OCI-LY7 (cell line): ENCODE measurements around the gene C1orf105. TPM values are rescaled to one million over a fixed set of nuclear protein-coding genes. Genes with fewer than 3 reads are reported as not detected.

Source experiments
- BruUV-seq: library from RNA; stranded (reverse); fragments of 400-500 nt; replicated peaks from 2 replicates; lab custom pipeline; 2021; lab: Mats Ljungman, UMichigan
- CTCF ChIA-PET: fragments of 300-600 bp; sonication (Branson Sonifier 250); formaldehyde crosslinking; loops from one replicate; lab custom pipeline; 2022; ENCODE audit warnings: antibody characterized with exemption; ENCODE audit not compliant: unreplicated experiment; lab: Charles Lee
- POLR2A ChIA-PET: fragments of 300-600 bp; sonication (Branson Sonifier 250); formaldehyde crosslinking; loops from one replicate; lab custom pipeline; 2022; ENCODE audit warnings: antibody characterized with exemption; lab: Charles Lee
- DNase-seq: peaks from one replicate; pipeline ENCODE4 v3.0.0-alpha.2; 2015; ENCODE audit warnings: low spot score
- H2AFZ ChIP-seq: fragments of 200-600 bp; sonication (generic), shearing (Covaris generic); 2 replicates; pipeline ENCODE4 v1.6.1; 2014; ENCODE audit warnings: mild to moderate bottlenecking, antibody characterized with exemption, low read length, moderate library complexity
- H3K27ac ChIP-seq: fragments of 200-600 bp; sonication (generic); 2 replicates; pipeline ENCODE4 v1.5.1; 2014; ENCODE audit warnings: mixed run types, low read depth, mild to moderate bottlenecking, moderate library complexity, low read length, inconsistent platforms; ENCODE audit not compliant: poor library complexity, severe bottlenecking
- H3K36me3 ChIP-seq: fragments of 200-600 bp; sonication (generic); 2 replicates; pipeline ENCODE4 v1.6.1; 2014; ENCODE audit warnings: mild to moderate bottlenecking, antibody characterized with exemption, low read length, moderate library complexity, mixed read lengths; ENCODE audit not compliant: insufficient read depth
- H3K4me1 ChIP-seq: fragments of 200-600 bp; sonication (generic); 2 replicates; pipeline ENCODE4 v1.5.1; 2014; ENCODE audit warnings: mild to moderate bottlenecking, low read length; ENCODE audit not compliant: insufficient read depth, poor library complexity, severe bottlenecking
- H3K4me2 ChIP-seq: fragments of 200-600 bp; sonication (generic); 2 replicates; pipeline ENCODE4 v1.6.1; 2014; ENCODE audit warnings: mild to moderate bottlenecking, low read length
- H3K4me3 ChIP-seq: fragments of 200-600 bp; sonication (generic); 2 replicates; pipeline ENCODE4 v1.5.1; 2014; ENCODE audit warnings: mild to moderate bottlenecking, low read depth, low read length; ENCODE audit not compliant: poor library complexity, severe bottlenecking
- H3K79me2 ChIP-seq: fragments of 200-600 bp; sonication (generic); 2 replicates; pipeline ENCODE4 v1.6.1; 2016; ENCODE audit warnings: low read depth, mild to moderate bottlenecking, low read length, moderate library complexity, mixed read lengths; ENCODE audit not compliant: insufficient read depth
- H3K9me2 ChIP-seq: fragments of 200-600 bp; sonication (generic); 2 replicates; pipeline ENCODE4 v1.6.1; 2016; ENCODE audit warnings: mild to moderate bottlenecking, low read length, mixed read lengths; ENCODE audit not compliant: insufficient read depth
- H3K9me3 ChIP-seq: fragments of 200-600 bp; sonication (generic); 2 replicates; pipeline ENCODE4 v1.6.1; 2014; ENCODE audit warnings: mild to moderate bottlenecking, mixed run types, low read length, mixed read lengths
- H4K20me1 ChIP-seq: fragments of 200-600 bp; sonication (generic); 2 replicates; pipeline ENCODE4 v1.6.1; 2014; ENCODE audit warnings: mild to moderate bottlenecking, antibody characterized with exemption, low read length, moderate library complexity, mixed read lengths; ENCODE audit not compliant: insufficient read depth
- EZH2phosphoT487 ChIP-seq: fragments of 200-600 bp; sonication (generic); IDR thresholded peaks from 2 replicates; pipeline ENCODE4 v1.6.1; 2018; ENCODE audit warnings: low read depth, borderline replicate concordance, mild to moderate bottlenecking, mixed run types, antibody characterized with exemption, low read length, moderate library complexity, mixed read lengths
- intact Hi-C: fragments of 100-400 bp; cut with micrococcal nuclease; formaldehyde crosslinking; loops from one replicate; pipeline ENCODE4 v1.10.0; 2022; ENCODE audit not compliant: unreplicated experiment
- total RNA-seq, 2 experiments: library from RNA; depleted of rRNA in 1 of 2; stranded (reverse); fragments of >200 nt in 1 of 2; shearing (Covaris generic) in 1 of 2; gene quantifications; 2 replicates each; pipeline ENCODE4 v1.2.3, GENCODE V29; 2014 to 2022
- TF ChIP-seq, protein P1 (sequence below): fragments of 200-600 bp; sonication (generic); conservative IDR thresholded peaks from 2 replicates; pipeline ENCODE4 v1.5.1; 2014; ENCODE audit warnings: mild to moderate bottlenecking, antibody characterized with exemption, low read length, moderate library complexity, mixed read lengths

The C1orf105 gene
- total RNA-seq, 2 experiments from 2014 or later, result not detected

DNA sequence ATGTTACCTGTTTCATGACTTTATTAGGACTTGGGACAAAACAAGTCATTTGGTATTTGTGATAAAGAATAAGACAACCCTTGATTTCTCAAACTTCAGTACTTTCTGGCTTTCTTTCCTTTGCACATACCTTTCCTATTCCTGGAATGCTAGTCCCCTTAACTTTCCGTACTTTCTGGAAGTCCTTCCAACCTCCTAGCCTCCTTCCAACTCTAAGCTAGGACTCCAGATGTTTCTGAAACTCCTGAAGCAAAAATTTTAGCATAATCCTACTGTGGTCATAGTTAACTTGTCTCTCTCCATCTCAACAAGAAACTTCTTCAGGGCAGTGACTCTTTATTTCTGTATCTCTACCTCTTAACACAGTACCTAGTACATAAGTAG, 19.8 kb upstream of the C1orf105 start:
- BruUV-seq, result no TSS peak
- H3K79me2 ChIP-seq, result no peaks in the 10 kb centered on the region
- H4K20me1 ChIP-seq, result no peaks in the 10 kb centered on the region
- POLR2A ChIA-PET, result interaction anchor here (1.5 kb wide), 1 partner anchor 41 kb away, joined by 4 read pairs; no protein-coding TSS in a partner anchor
- CTCF ChIA-PET, result no interaction called here
- intact Hi-C loops, result no loop called here
- H3K4me3 ChIP-seq, result no peak overlapping the region
- no peak for TF ChIP-seq EZH2phosphoT487
- TF ChIP-seq, protein P1, sequence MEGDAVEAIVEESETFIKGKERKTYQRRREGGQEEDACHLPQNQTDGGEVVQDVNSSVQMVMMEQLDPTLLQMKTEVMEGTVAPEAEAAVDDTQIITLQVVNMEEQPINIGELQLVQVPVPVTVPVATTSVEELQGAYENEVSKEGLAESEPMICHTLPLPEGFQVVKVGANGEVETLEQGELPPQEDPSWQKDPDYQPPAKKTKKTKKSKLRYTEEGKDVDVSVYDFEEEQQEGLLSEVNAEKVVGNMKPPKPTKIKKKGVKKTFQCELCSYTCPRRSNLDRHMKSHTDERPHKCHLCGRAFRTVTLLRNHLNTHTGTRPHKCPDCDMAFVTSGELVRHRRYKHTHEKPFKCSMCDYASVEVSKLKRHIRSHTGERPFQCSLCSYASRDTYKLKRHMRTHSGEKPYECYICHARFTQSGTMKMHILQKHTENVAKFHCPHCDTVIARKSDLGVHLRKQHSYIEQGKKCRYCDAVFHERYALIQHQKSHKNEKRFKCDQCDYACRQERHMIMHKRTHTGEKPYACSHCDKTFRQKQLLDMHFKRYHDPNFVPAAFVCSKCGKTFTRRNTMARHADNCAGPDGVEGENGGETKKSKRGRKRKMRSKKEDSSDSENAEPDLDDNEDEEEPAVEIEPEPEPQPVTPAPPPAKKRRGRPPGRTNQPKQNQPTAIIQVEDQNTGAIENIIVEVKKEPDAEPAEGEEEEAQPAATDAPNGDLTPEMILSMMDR, result no peak
- no peak overlapping the region for H3K4me2 ChIP-seq
- DNase-seq, result no peak
- H3K36me3 ChIP-seq, result no peaks in the 10 kb centered on the region
- no peak overlapping the region for H3K27ac ChIP-seq
- peaks cover 6% of the 10 kb centered on the region for H3K4me1 ChIP-seq
- no peaks in the 10 kb centered on the region for H3K9me2 ChIP-seq
- H2AFZ ChIP-seq, result no peak overlapping the region
- H3K9me3 ChIP-seq, result no peaks in the 10 kb centered on the region

- POLR2A ChIA-PET, result interaction anchor here (1.5 kb wide), 1 partner anchor 42 kb away, joined by 4 read pairs; no protein-coding TSS in a partner anchor
- intact Hi-C loops, result no loop called here
- no TSS peak for BruUV-seq
These were observed 19.0 kb upstream of the C1orf105 start for GRCh38 chr1:172401477-172401876.

DNA sequence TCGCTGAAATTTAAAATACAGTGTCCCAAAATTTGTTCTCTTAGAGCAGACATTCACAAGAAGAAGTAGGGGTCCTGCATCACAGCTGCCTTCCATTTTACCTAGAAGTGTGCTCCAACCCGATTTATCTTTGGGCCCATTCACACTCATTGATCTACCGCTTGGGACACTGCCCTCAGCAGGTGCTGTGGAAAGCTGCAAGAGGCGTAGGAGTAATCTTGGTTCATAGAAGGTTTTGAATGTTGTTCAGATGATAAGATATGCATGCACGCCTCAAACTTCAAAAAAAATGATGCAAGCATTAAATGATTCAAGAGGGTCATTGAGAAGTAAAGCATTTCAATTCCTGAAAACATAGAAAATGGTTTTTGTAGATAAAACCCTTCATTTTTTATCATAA, 18.6 kb upstream of the C1orf105 start:
- H3K79me2 ChIP-seq, result no peaks in the 10 kb centered on the region
- H3K4me1 ChIP-seq, result peaks cover 6% of the 10 kb centered on the region
- POLR2A ChIA-PET, result interaction anchor here (0.8 kb wide), 1 partner anchor 59 kb away, joined by 3 read pairs; no protein-coding TSS in a partner anchor
- BruUV-seq, result no TSS peak
- no peaks in the 10 kb centered on the region for H3K9me3 ChIP-seq
- CTCF ChIA-PET, result no interaction called here
- H3K9me2 ChIP-seq, result 0 out of 2 replicates have a peak, but pooled peaks cover 4% of the 10 kb centered on the region
- no peaks in the 10 kb centered on the region for H4K20me1 ChIP-seq
- no peak overlapping the region for H2AFZ ChIP-seq
- H3K4me2 ChIP-seq, result no peak overlapping the region
- TF ChIP-seq, protein P1, result peak; percentile 67
- no peak for TF ChIP-seq EZH2phosphoT487
- no peak overlapping the region for H3K4me3 ChIP-seq
- DNase-seq, result peak; percentile 22
- H3K27ac ChIP-seq, result no peak overlapping the region
- intact Hi-C loops, result no loop called here
- no peaks in the 10 kb centered on the region for H3K36me3 ChIP-seq

More at GRCh38 chr1:172401477-172401876, 19.0 kb upstream of the C1orf105 start:
- TF ChIP-seq EZH2phosphoT487, result no peak
- TF ChIP-seq, protein P1, result no peak
- CTCF ChIA-PET, result no interaction called here
- Histone ChIP-seq H3K4me1 (peaks cover 6% of the 10 kb centered on the region), H3K9me2 (0 out of 2 replicates have a peak, but pooled peaks cover 3% of the 10 kb centered on the region), H3K27ac (no peak overlapping the region), H2AFZ (no peak overlapping the region), H3K79me2 (no peaks in the 10 kb centered on the region), H3K4me2 (no peak overlapping the region), H3K4me3 (no peak overlapping the region), H3K36me3 (no peaks in the 10 kb centered on the region), H3K9me3 (no peaks in the 10 kb centered on the region), H4K20me1 (no peaks in the 10 kb centered on the region)
- DNase-seq, result no peak
